Stimulated activated CD8-positive, alpha-beta memory T cell treated with anti-CD3 and anti-CD28 coated beads, Interleukin-7, amount 100 ng/mL, for 4 hours (primary cell): ENCODE measurements around the gene FOXP4.

ENCODE experiments used
- DNase-seq, 2 donors: peaks; one replicate each; pipeline ENCODE4 v3.0.0-alpha.2; 2020; ENCODE audit warnings: low read depth in 2 of 2

The FOXP4 gene

GRCh38 chr6:41519745-41520699, 26.2 kb upstream of the FOXP4 start:
- no peak for DNase-seq

GRCh38 chr6:41522780-41523548, 23.2 kb upstream of the FOXP4 start:
- no peak for DNase-seq

GRCh38 chr6:41523915-41524633, 22.1 kb upstream of the FOXP4 start:
- DNase-seq, result no peak

- DNase-seq, result no peak
Measured at GRCh38 chr6:41524634-41525011, 21.6 kb upstream of the FOXP4 start.

- no peak for DNase-seq
Measured at GRCh38 chr6:41527721-41528408, 18.3 kb upstream of the FOXP4 start.

GRCh38 chr6:41528409-41528963, 17.7 kb upstream of the FOXP4 start:
- DNase-seq, result no peak

- DNase-seq, result no peak
Measured at GRCh38 chr6:41529049-41529448, 17.1 kb upstream of the FOXP4 start.

- DNase-seq, result no peak
Measured at GRCh38 chr6:41529970-41530369, 16.2 kb upstream of the FOXP4 start.

- DNase-seq, result no peak
Measured at GRCh38 chr6:41530476-41530875, 15.7 kb upstream of the FOXP4 start.

- no peak for DNase-seq
Measured at GRCh38 chr6:41531016-41531415, 15.2 kb upstream of the FOXP4 start.

GRCh38 chr6:41531591-41532582, 14.3 kb upstream of the FOXP4 start:
- peak; percentile 77 to 79 for DNase-seq

GRCh38 chr6:41535766-41536165, 10.4 kb upstream of the FOXP4 start:
- DNase-seq, result no peak

GRCh38 chr6:41536795-41537758, 9.1 kb upstream of the FOXP4 start:
- DNase-seq, result no peak

- no peak for DNase-seq
Measured at GRCh38 chr6:41538556-41539182, 7.5 kb upstream of the FOXP4 start.

- DNase-seq, result no peak
Measured at GRCh38 chr6:41539204-41539603, 7.0 kb upstream of the FOXP4 start.

GRCh38 chr6:41541364-41541763, 4.8 kb upstream of the FOXP4 start:
- DNase-seq, result no peak

- DNase-seq, result no peak
Measured at GRCh38 chr6:41543087-41543486, 3.1 kb upstream of the FOXP4 start.

GRCh38 chr6:41545247-41545702, 906 bp upstream of the FOXP4 start:
- DNase-seq, result no peak
